HUES6 (cell line): Measurements from ENCODE around the gene CDH7.

Source experiments
- H3K27ac ChIP-seq: 2 replicates; pipeline ENCODE4 v1.7.0; 2013; ENCODE audit warnings: low read depth, mild to moderate bottlenecking, low read length, inconsistent platforms
- H3K27me3 ChIP-seq: 2 replicates; pipeline ENCODE4 v1.6.1; 2013; ENCODE audit warnings: low read length; ENCODE audit not compliant: control insufficient read depth, insufficient read depth
- H3K36me3 ChIP-seq: 2 replicates; pipeline ENCODE4 v1.6.1; 2013; ENCODE audit warnings: low read length; ENCODE audit not compliant: control insufficient read depth, insufficient read depth
- H3K4me1 ChIP-seq: 2 replicates; pipeline ENCODE4 v1.6.1; 2013; ENCODE audit warnings: low read length; ENCODE audit not compliant: control insufficient read depth, insufficient read depth
- H3K4me3 ChIP-seq: 2 replicates; pipeline ENCODE4 v1.5.1; 2013; ENCODE audit warnings: low read depth, low read length
- H3K9ac ChIP-seq: one replicate; pipeline ENCODE4 v1.6.1; 2013; ENCODE audit warnings: mild to moderate bottlenecking, low read length
- H3K9me3 ChIP-seq: 2 replicates; pipeline ENCODE4 v1.6.1; 2013; ENCODE audit warnings: low read depth, low read length; ENCODE audit not compliant: control insufficient read depth, insufficient read depth

CDH7 gene

DNA sequence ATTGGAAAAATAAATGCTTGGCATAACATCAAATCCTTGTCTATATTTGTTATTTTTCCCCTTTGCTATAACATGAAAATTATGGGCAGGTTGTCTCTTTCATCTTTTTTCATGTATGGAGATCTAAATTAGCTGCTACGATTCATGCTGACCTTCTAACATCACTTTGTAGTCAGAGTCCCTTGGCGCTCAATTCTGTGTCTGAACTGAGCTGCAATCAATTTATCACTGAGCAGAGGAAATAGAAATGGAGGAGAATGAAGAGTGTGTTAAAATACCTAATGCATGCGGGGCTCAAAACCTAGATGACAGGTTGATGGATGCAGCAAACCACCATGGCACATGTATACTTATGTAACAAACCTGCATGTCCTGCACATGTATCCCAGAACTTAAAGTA lies 168.9 kb downstream of the CDH7 start:
- Histone ChIP-seq H3K27me3 (no peaks in the 10 kb centered on the region), H3K4me3 (no peak overlapping the region), H3K4me1 (no peaks in the 10 kb centered on the region), H3K9me3 (no peaks in the 10 kb centered on the region), H3K9ac (no peak overlapping the region), H3K36me3 (no peaks in the 10 kb centered on the region), H3K27ac (no peak overlapping the region)

DNA sequence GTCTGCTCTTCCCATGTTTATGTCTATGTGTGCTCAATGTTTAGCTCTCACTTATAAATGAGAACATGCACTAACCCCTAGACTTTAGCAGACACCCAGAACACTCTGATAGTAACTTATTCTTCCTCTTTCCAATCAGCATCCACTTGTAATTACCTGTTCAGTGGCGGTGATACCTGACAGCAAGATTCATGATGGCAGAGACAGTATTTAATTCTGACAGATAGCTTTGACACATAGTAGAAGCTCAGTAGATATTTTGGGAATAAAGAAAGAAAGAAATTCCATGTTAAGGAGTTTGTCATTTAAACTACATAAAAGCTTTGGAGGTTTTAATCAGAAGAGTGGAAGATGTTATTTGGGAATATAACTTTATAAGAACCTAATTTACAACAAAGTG lies 171.3 kb downstream of the CDH7 start:
- Histone ChIP-seq H3K27ac (no peak overlapping the region), H3K36me3 (no peaks in the 10 kb centered on the region), H3K4me3 (no peak overlapping the region), H3K9ac (no peak overlapping the region), H3K27me3 (no peaks in the 10 kb centered on the region), H3K9me3 (no peaks in the 10 kb centered on the region), H3K4me1 (no peaks in the 10 kb centered on the region)

DNA sequence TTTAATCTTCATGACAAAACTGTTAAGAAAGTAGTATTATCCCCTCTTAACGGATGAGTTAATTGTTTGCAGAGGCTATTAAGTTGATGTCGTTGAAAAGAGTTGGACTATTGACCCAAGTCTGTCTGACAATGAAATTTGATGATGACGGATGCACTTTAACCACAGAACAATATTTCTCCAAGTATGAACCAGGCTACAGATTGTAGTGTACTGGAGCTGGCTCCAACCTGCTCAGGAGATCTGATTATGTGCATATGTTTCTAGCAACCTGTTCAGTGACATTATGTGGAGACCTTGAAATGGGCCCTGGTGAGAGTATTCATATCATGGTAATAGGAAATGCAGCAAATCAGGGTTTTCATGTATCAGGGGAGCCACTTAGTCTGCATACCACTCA lies 174.1 kb downstream of the CDH7 start:
- Histone ChIP-seq H3K9ac (no peak overlapping the region), H3K27me3 (no peaks in the 10 kb centered on the region), H3K4me3 (no peak overlapping the region), H3K4me1 (no peaks in the 10 kb centered on the region), H3K27ac (no peak overlapping the region), H3K9me3 (no peaks in the 10 kb centered on the region), H3K36me3 (no peaks in the 10 kb centered on the region)

DNA sequence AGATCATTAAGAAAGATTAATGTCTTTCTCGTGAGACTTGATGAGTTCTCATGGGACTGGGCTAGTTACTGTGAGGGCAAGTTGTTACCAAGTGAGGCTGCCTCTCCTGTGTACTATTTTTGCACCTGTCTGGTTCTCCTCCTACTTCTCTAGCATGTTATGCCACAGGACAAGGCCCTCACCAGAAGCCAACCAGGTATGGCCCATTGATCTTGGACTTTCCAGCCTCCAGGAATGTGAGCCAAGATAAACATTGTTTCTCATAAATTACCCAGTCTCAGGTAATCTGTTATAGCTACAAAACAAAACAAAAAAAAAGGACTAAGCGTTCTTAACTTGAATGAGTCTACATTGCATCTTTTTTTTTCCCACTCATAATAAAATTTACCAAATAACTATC lies 184.1 kb downstream of the CDH7 start:
- Histone ChIP-seq H3K27me3 (no peaks in the 10 kb centered on the region), H3K36me3 (no peaks in the 10 kb centered on the region), H3K9me3 (no peaks in the 10 kb centered on the region), H3K9ac (no peak overlapping the region), H3K27ac (no peak overlapping the region), H3K4me3 (no peak overlapping the region), H3K4me1 (peaks cover 3% of the 10 kb centered on the region; the same call in 1 of the 2 replicates)

DNA sequence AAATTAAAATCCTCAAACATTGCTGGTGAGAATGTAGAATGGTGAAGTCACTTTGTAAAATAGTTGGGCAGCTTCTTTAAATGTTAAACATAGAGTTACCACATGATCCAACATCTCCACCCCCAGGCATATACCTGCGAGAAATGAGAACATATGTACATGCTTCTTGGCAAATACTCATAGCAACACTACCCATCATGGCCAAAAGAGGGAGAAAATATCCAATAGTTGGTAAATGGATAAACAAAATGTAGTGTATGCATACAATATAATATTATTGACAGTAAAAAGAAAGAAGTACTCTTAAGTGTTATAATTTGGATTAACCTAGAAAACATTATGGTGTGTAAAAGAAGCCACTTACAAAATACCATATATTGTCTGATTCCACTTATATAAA lies 185.9 kb downstream of the CDH7 start:
- no peak overlapping the region for H3K9ac ChIP-seq
- no peaks in the 10 kb centered on the region for H3K27me3 ChIP-seq
- H3K9me3 ChIP-seq, result no peaks in the 10 kb centered on the region
- no peaks in the 10 kb centered on the region for H3K36me3 ChIP-seq
- H3K4me1 ChIP-seq, result peaks cover 6% of the 10 kb centered on the region; the same call in 1 of the 2 replicates
- no peak overlapping the region for H3K27ac ChIP-seq
- H3K4me3 ChIP-seq, result no peak overlapping the region

DNA sequence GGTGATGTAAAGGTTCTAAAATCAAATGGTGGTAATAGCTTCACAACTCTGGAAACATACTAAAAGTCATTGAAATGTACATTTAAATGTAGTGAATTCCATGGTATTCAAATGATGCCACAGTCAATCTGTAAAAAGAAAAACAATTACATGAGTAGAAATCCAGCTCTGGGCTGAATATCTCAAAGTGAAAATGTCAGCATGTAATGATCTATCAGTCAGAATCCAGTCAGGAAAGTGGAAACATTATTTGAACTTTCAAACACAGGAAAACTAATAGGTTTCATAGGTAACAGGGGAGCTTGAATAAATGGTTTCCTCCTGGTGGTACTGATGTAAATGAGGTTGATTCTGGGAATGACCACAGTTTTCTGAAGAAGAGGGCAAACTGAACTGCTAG lies 186.4 kb downstream of the CDH7 start:
- Histone ChIP-seq H3K36me3 (no peaks in the 10 kb centered on the region), H3K27me3 (no peaks in the 10 kb centered on the region), H3K27ac (no peak overlapping the region), H3K4me3 (no peak overlapping the region), H3K9ac (no peak overlapping the region), H3K4me1 (peaks cover 11% of the 10 kb centered on the region; the same call in 1 of the 2 replicates), H3K9me3 (no peaks in the 10 kb centered on the region)

DNA sequence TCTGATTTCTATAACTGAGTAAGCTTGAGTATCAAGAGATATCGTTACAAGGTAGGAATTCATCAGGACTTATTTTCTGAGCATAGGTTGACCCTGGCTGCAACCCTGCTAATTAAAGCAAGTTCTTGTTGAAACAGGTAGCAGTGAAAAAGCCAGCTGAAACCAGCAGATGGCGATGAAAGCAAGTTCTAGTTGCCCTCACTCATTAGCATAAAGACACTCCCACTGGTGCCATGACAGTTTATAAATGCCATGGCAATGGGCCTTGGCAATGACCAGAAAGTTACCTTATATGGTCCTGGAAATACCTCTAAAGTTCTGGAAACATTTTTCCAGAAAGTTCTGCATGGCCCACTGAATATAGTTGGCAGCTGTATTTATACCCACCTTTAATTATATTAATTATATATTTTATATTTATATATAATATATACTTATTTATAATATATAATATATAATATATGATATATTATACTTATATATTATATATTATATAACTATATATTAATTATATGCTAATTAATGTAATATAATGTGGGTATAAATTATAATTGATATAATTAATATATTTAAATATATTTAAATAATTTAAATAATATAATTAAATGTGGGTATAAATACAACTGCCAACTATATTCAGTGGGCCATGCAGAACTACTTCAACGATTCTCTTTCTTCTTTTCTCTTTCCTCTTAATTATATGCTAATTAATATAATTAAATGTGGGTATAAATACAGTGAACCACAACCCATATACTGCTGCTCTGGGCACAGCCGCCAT lies 188.0 kb downstream of the CDH7 start:
- Histone ChIP-seq H3K4me3 (no peak overlapping the region), H3K9ac (no peak overlapping the region), H3K36me3 (no peaks in the 10 kb centered on the region), H3K9me3 (no peaks in the 10 kb centered on the region), H3K27me3 (no peaks in the 10 kb centered on the region), H3K4me1 (peaks cover 25% of the 10 kb centered on the region), H3K27ac (no peak overlapping the region)
